Tibial nerve (tissue), 4 donors: ENCODE data around the gene LRFN2. TPM values are rescaled to one million over a fixed set of nuclear protein-coding genes. Genes with fewer than 3 reads are reported as not detected.

Source experiments
- DNase-seq, 2 donors: peaks; one replicate each; pipeline ENCODE4 v3.0.0-alpha.2; 2019; ENCODE audit warnings: low spot score in 2 of 2
- H3K27ac ChIP-seq, 4 donors: fragments of 200-600 bp; sonication (generic) in 3 of 4; one replicate each; pipeline ENCODE4 v1.5.1; 2017 to 2019; ENCODE audit warnings: mild to moderate bottlenecking in 1 of 4
- H3K27me3 ChIP-seq, 2 donors: fragments of 200-600 bp; sonication (generic) in 1 of 2; one replicate each; pipeline versions ENCODE4 v1.5.1 to v1.6.0; 2017 to 2019
- H3K36me3 ChIP-seq, 3 donors: fragments of 200-600 bp; sonication (generic); one replicate each; pipeline ENCODE4 v1.5.1; 2018 to 2019
- H3K4me1 ChIP-seq, 4 donors: fragments of 200-600 bp; sonication (generic) in 3 of 4; one replicate each; pipeline ENCODE4 v1.5.1; 2017 to 2019
- H3K4me3 ChIP-seq, 4 donors: fragments of 200-600 bp; sonication (generic) in 3 of 4; one replicate each; pipeline ENCODE4 v1.5.1; 2017 to 2019; ENCODE audit warnings: mild to moderate bottlenecking in 1 of 4, moderate library complexity in 1 of 4
- H3K9me3 ChIP-seq, 4 donors: fragments of 200-600 bp; sonication (generic) in 3 of 4; one replicate each; pipeline ENCODE4 v1.5.1; 2017 to 2019
- EP300 ChIP-seq, 2 donors: sonication (generic); formaldehyde crosslinking; IDR thresholded peaks; one replicate each; pipeline ENCODE4 v1.6.1; 2017; ENCODE audit warnings: antibody characterized with exemption in 2 of 2, mild to moderate bottlenecking in 1 of 2
- POLR2A ChIP-seq, 2 donors: fragments of 450-650 bp; IDR thresholded peaks; one replicate each; pipeline ENCODE4 v1.6.1; 2017; ENCODE audit warnings: antibody characterized with exemption in 2 of 2, mild to moderate bottlenecking in 2 of 2, moderate library complexity in 2 of 2
- WGBS, 2 donors: methylation state at CpG; one replicate each; pipeline ENCODE4 v1.1.5; 2018; 5-methylcytosine and 5-hydroxymethylcytosine counted together
- total RNA-seq, 4 donors: library from RNA; depleted of rRNA; stranded (reverse); fragments of >200 nt; gene quantifications; one replicate each; pipeline ENCODE4 v1.1.0, GENCODE V29; 2016
- TF ChIP-seq, protein P1 (sequence below), 5 experiments: fragments of 200-600 bp in 3 of 5; fragments of 450-650 bp in 2 of 5; sonication (generic) in 3 of 5; IDR thresholded peaks; one replicate each; pipeline ENCODE4 v1.5.1; 2016 to 2019; ENCODE audit warnings: antibody characterized with exemption in 5 of 5, mild to moderate bottlenecking in 3 of 5, moderate library complexity in 2 of 5

The LRFN2 gene
- total RNA-seq, 4 donors from 2014 or later, result not detected

GRCh38 chr6:40349123-40349900 is 237.9 kb downstream of the LRFN2 start:
- no peak overlapping the region for H3K27ac ChIP-seq
- no peak overlapping the region for H3K4me3 ChIP-seq
- WGBS, 2 donors, result 44% methylated on average over 11 of the region's 11 CpGs
- H3K36me3 ChIP-seq, result no peaks in the 10 kb centered on the region
- no peak for DNase-seq
- no peaks in the 10 kb centered on the region for H3K9me3 ChIP-seq
- peaks cover 0 to 5% of the 10 kb centered on the region in 2 donors for H3K27me3 ChIP-seq
- H3K4me1 ChIP-seq, result peaks cover 0 to 5% (median 0%) of the 10 kb centered on the region in 4 donors
- TF ChIP-seq POLR2A (IDR thresholded peaks at IDR 0.05) (no peak), EP300 (IDR thresholded peaks at IDR 0.05) (no peak)
- TF ChIP-seq, protein P1, sequence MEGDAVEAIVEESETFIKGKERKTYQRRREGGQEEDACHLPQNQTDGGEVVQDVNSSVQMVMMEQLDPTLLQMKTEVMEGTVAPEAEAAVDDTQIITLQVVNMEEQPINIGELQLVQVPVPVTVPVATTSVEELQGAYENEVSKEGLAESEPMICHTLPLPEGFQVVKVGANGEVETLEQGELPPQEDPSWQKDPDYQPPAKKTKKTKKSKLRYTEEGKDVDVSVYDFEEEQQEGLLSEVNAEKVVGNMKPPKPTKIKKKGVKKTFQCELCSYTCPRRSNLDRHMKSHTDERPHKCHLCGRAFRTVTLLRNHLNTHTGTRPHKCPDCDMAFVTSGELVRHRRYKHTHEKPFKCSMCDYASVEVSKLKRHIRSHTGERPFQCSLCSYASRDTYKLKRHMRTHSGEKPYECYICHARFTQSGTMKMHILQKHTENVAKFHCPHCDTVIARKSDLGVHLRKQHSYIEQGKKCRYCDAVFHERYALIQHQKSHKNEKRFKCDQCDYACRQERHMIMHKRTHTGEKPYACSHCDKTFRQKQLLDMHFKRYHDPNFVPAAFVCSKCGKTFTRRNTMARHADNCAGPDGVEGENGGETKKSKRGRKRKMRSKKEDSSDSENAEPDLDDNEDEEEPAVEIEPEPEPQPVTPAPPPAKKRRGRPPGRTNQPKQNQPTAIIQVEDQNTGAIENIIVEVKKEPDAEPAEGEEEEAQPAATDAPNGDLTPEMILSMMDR (IDR thresholded peaks at IDR 0.05), result no peak

DNA sequence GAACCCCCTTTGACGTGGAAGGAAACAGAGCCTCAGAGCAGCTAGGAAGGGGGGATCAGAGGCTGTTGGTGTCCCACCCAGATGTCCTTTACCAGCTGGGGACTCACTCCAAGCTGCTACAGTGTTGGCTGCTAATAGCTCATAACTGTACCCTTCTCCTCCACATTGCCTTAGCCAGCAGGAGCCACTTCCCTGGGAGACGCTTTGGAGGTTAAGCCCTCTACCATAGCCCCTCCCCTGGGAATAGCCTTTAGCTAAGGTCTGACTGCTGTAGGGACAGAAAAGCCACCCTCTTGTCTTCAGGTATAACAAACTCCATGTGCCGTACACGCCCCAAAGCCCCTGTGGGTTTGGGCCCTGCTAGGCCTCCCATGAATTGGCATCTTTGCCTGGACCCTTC is 238.6 kb downstream of the LRFN2 start:
- Histone ChIP-seq H3K4me1 (peaks cover 0 to 5% (median 0%) of the 10 kb centered on the region in 4 donors), H3K36me3 (no peaks in the 10 kb centered on the region), H3K27ac (no peak overlapping the region), H3K4me3 (no peak overlapping the region), H3K27me3 (peaks cover 0 to 5% of the 10 kb centered on the region in 2 donors), H3K9me3 (no peaks in the 10 kb centered on the region)
- TF ChIP-seq, protein P1 (IDR thresholded peaks at IDR 0.05), result no peak
- TF ChIP-seq EP300 (IDR thresholded peaks at IDR 0.05) (no peak), POLR2A (IDR thresholded peaks at IDR 0.05) (no peak)
- 83 to 90% methylated on average over 4 of the region's 4 CpGs for whole genome bisulfite sequencing, 2 donors
- no peak for DNase-seq

GRCh38 chr6:40347571-40348011 is 239.6 kb downstream of the LRFN2 start:
- H3K36me3 ChIP-seq, result no peaks in the 10 kb centered on the region
- H3K9me3 ChIP-seq, result no peaks in the 10 kb centered on the region
- H3K4me1 ChIP-seq, result peaks cover 0 to 5% (median 0%) of the 10 kb centered on the region in 4 donors
- H3K27ac ChIP-seq, result no peak overlapping the region
- H3K27me3 ChIP-seq, result peaks cover 0 to 5% of the 10 kb centered on the region in 2 donors
- 26 to 27% methylated on average over 5 of the region's 5 CpGs for WGBS, 2 donors
- TF ChIP-seq, protein P1 (IDR thresholded peaks at IDR 0.05), result no peak
- TF ChIP-seq POLR2A (IDR thresholded peaks at IDR 0.05), result no peak
- TF ChIP-seq EP300 (IDR thresholded peaks at IDR 0.05), result no peak
- no peak for DNase-seq
- H3K4me3 ChIP-seq, result no peak overlapping the region

GRCh38 chr6:40346246-40346645 is 240.9 kb downstream of the LRFN2 start:
- Histone ChIP-seq H3K27me3 (peaks cover 0 to 5% of the 10 kb centered on the region in 2 donors), H3K4me1 (peaks cover 0 to 5% (median 0%) of the 10 kb centered on the region in 4 donors), H3K9me3 (no peaks in the 10 kb centered on the region), H3K27ac (no peak overlapping the region), H3K4me3 (no peak overlapping the region), H3K36me3 (no peaks in the 10 kb centered on the region)
- no peak for DNase-seq
- 90 to 91% methylated on average over 6 of the region's 6 CpGs for WGBS, 2 donors
- TF ChIP-seq, protein P1 (IDR thresholded peaks at IDR 0.05), result no peak
- TF ChIP-seq EP300 (IDR thresholded peaks at IDR 0.05) (no peak), POLR2A (IDR thresholded peaks at IDR 0.05) (no peak)

- 53 to 54% methylated on average over 6 of the region's 6 CpGs for WGBS, 2 donors
- Histone ChIP-seq H3K4me3 (no peak overlapping the region), H3K9me3 (no peaks in the 10 kb centered on the region), H3K27me3 (peaks cover 0 to 5% of the 10 kb centered on the region in 2 donors), H3K27ac (no peak overlapping the region), H3K36me3 (no peaks in the 10 kb centered on the region), H3K4me1 (peaks cover 0 to 4% (median 0%) of the 10 kb centered on the region in 4 donors)
- TF ChIP-seq POLR2A (IDR thresholded peaks at IDR 0.05) (no peak), EP300 (IDR thresholded peaks at IDR 0.05) (no peak)
- TF ChIP-seq, protein P1 (IDR thresholded peaks at IDR 0.05), result no peak
- DNase-seq, result no peak
These were observed 242.5 kb downstream of the LRFN2 start for GRCh38 chr6:40344566-40345167.
